SK-N-SH (cell line): Measurements from ENCODE around the gene ARHGEF10L. TPM values are rescaled to one million over a fixed set of nuclear protein-coding genes. Genes with fewer than 3 reads are reported as not detected.

ENCODE experiments used
- CTCF ChIA-PET: fragments of 300-600, 350-600 bp; formaldehyde crosslinking; extraction: SDS; loops from one replicate; lab custom pipeline; 2021; lab: Yijun Ruan, JAX
- POLR2A ChIA-PET: fragments of 350-600 bp; sonication (Branson Sonifier 250); formaldehyde crosslinking; extraction: SDS; loops from one replicate; lab custom pipeline; 2020; ENCODE audit warnings: antibody characterized with exemption, inconsistent platforms; lab: Yijun Ruan, JAX
- DNase-seq: peaks from one replicate; pipeline ENCODE4 v3.0.0; 2012
- H2AFZ ChIP-seq: fragments of 200-600 bp; sonication (generic); 2 replicates; pipeline ENCODE4 v1.8.1; 2016; ENCODE audit warnings: antibody characterized with exemption, mild to moderate bottlenecking, low read depth
- H3F3A ChIP-seq: fragments of 200-600 bp; sonication (generic); replicated peaks from 2 replicates; pipeline ENCODE3; 2016; ENCODE audit warnings: antibody characterized with exemption, mild to moderate bottlenecking; ENCODE audit not compliant: insufficient read depth
- H3K27ac ChIP-seq, 2 experiments: fragments of 200-500 bp in 1 of 2; fragments of 200-600 bp in 1 of 2; sonication (Bioruptor generic) in 1 of 2; sonication (generic), shearing (Covaris generic) in 1 of 2; 2 replicates each; pipeline versions ENCODE4 v1.5.1 to v1.6.1; 2014 to 2016; ENCODE audit warnings: low read depth in 2 of 2, inconsistent platforms in 1 of 2, low read length in 1 of 2, mild to moderate bottlenecking in 1 of 2, mixed read lengths in 1 of 2
- H3K27me3 ChIP-seq: fragments of 200-600 bp; sonication (generic), shearing (Covaris generic); 2 replicates; pipeline ENCODE4 v1.6.1; 2016; ENCODE audit warnings: mixed run types; ENCODE audit not compliant: insufficient read depth
- H3K36me3 ChIP-seq, 2 experiments: fragments of 200-500 bp in 1 of 2; fragments of 200-600 bp in 1 of 2; sonication (Bioruptor generic) in 1 of 2; sonication (generic) in 1 of 2; replicated peaks in 1 of 2; 2 replicates each; pipeline versions ENCODE3 to v1.5.1; 2014 to 2016; ENCODE audit warnings: low read length in 1 of 2, mild to moderate bottlenecking in 1 of 2; ENCODE audit not compliant: insufficient read depth in 2 of 2, control insufficient read depth in 1 of 2
- H3K4me1 ChIP-seq, 2 experiments: fragments of 200-500 bp in 1 of 2; fragments of 200-600 bp in 1 of 2; sonication (Bioruptor generic) in 1 of 2; sonication (generic), shearing (Covaris generic) in 1 of 2; 2 replicates each; pipeline versions ENCODE4 v1.5.1 to v1.6.1; 2014 to 2016; ENCODE audit warnings: low read depth in 1 of 2, low read length in 1 of 2, mixed run types in 1 of 2; ENCODE audit not compliant: insufficient read depth in 2 of 2, control insufficient read depth in 1 of 2
- H3K4me2 ChIP-seq: fragments of 200-600 bp; sonication (generic), shearing (Covaris generic); 2 replicates; pipeline ENCODE4 v1.6.1; 2017; ENCODE audit warnings: mixed run types
- H3K4me3 ChIP-seq, 2 experiments: fragments of 200-500 bp in 1 of 2; fragments of 200-600 bp in 1 of 2; sonication (Bioruptor generic) in 1 of 2; sonication (generic), shearing (Covaris generic) in 1 of 2; 2 replicates each; pipeline versions ENCODE4 v1.5.1 to v1.8.1; 2014 to 2016; ENCODE audit warnings: low read depth in 2 of 2, inconsistent platforms in 1 of 2, low read length in 1 of 2, mild to moderate bottlenecking in 1 of 2, mixed read lengths in 1 of 2, moderate library complexity in 1 of 2
- H3K79me2 ChIP-seq: fragments of 200-600 bp; sonication (generic); 2 replicates; pipeline ENCODE4 v1.8.1; 2017; ENCODE audit warnings: mild to moderate bottlenecking; ENCODE audit not compliant: insufficient read depth
- H3K9ac ChIP-seq: fragments of 200-600 bp; sonication (generic); 2 replicates; pipeline ENCODE4 v1.6.1; 2017; ENCODE audit warnings: mixed run types
- H3K9me2 ChIP-seq: fragments of 200-600 bp; sonication (generic); 2 replicates; pipeline ENCODE4 v1.6.1; 2017; ENCODE audit warnings: mixed run types
- H3K9me3 ChIP-seq: fragments of 200-600 bp; sonication (generic); 2 replicates; pipeline ENCODE4 v1.6.1; 2017; ENCODE audit warnings: mixed run types, mild to moderate bottlenecking, moderate library complexity
- H4K20me1 ChIP-seq: fragments of 200-600 bp; sonication (generic); 2 replicates; pipeline ENCODE4 v1.6.1; 2017; ENCODE audit warnings: mild to moderate bottlenecking, mixed run types; ENCODE audit not compliant: insufficient read depth
- CHD2 ChIP-seq: fragments of 150-350 bp; IDR thresholded peaks from 2 replicates; pipeline ENCODE4 v1.6.1; 2018; ENCODE audit warnings: low read length; ENCODE audit not compliant: partially characterized antibody
- ELF1 ChIP-seq: IDR thresholded peaks from 2 replicates; pipeline ENCODE4 v1.4.0; 2012
- EP300 ChIP-seq, 2 experiments: IDR thresholded peaks; 2 replicates each; pipeline versions ENCODE4 v1.4.0 to v1.6.1; 2012; ENCODE audit warnings: borderline replicate concordance in 1 of 2, low read depth in 1 of 2, low read length in 1 of 2
- FOSL2 ChIP-seq: IDR thresholded peaks from 2 replicates; pipeline ENCODE4 v1.4.0; 2012; ENCODE audit warnings: low read depth, mild to moderate bottlenecking, moderate library complexity, borderline replicate concordance
- FOXM1 ChIP-seq: IDR thresholded peaks from 2 replicates; pipeline ENCODE4 v1.4.0; 2012; ENCODE audit warnings: low read depth, mild to moderate bottlenecking
- GABPA ChIP-seq: IDR thresholded peaks from 2 replicates; pipeline ENCODE4 v1.4.0; 2012; ENCODE audit warnings: low read depth, mild to moderate bottlenecking
- GATA2 ChIP-seq: sonication (generic); formaldehyde crosslinking; IDR thresholded peaks from 2 replicates; pipeline ENCODE4 v1.5.0; 2020; ENCODE audit warnings: mild to moderate bottlenecking, missing genetic modification reagents
- IRF3 ChIP-seq: fragments of 150-350 bp; IDR thresholded peaks from 2 replicates; pipeline ENCODE4 v1.6.1; 2016; ENCODE audit warnings: mild to moderate bottlenecking, low read depth, low read length
- MAX ChIP-seq: IDR thresholded peaks from 2 replicates; pipeline ENCODE4 v1.4.0; 2012; ENCODE audit warnings: low read depth
- MEF2A ChIP-seq: IDR thresholded peaks from 2 replicates; pipeline ENCODE4 v1.4.0; 2012; ENCODE audit warnings: low read depth, borderline replicate concordance
- PBX3 ChIP-seq: IDR thresholded peaks from 2 replicates; pipeline ENCODE4; 2012
- POLR2AphosphoS5 ChIP-seq: IDR thresholded peaks from 2 replicates; pipeline ENCODE4 v1.6.1; 2012; ENCODE audit warnings: low read depth, low read length
- RAD21 ChIP-seq: IDR thresholded peaks from 2 replicates; pipeline ENCODE4 v1.6.1; 2012; ENCODE audit warnings: mild to moderate bottlenecking, low read length
- RFX5 ChIP-seq: IDR thresholded peaks from 2 replicates; pipeline ENCODE4 v1.6.1; 2012; ENCODE audit warnings: mild to moderate bottlenecking, improper control_type of control experiment, low read length
- RXRA ChIP-seq: IDR thresholded peaks from 2 replicates; pipeline ENCODE4 v1.4.0; 2012; ENCODE audit warnings: low read depth, mild to moderate bottlenecking, borderline replicate concordance
- SIN3A ChIP-seq: IDR thresholded peaks from 2 replicates; pipeline ENCODE4 v1.6.1; 2012; ENCODE audit warnings: low read depth, mild to moderate bottlenecking, low read length, moderate library complexity, borderline replicate concordance
- TCF12 ChIP-seq: IDR thresholded peaks from 2 replicates; pipeline ENCODE4 v1.4.0; 2012
- USF2 ChIP-seq: fragments of 150-350 bp; IDR thresholded peaks from 2 replicates; pipeline ENCODE4 v1.6.1; 2017; ENCODE audit warnings: antibody characterized with exemption, low read length, low read depth, borderline replicate concordance
- YY1 ChIP-seq: IDR thresholded peaks from 2 replicates; pipeline ENCODE4 v1.4.0; 2012; ENCODE audit warnings: low read depth, mild to moderate bottlenecking
- ZBTB33 ChIP-seq: IDR thresholded peaks from 2 replicates; pipeline ENCODE4 v1.4.0; 2012; ENCODE audit warnings: low read depth, borderline replicate concordance
- WGBS: methylation state at CpG from one replicate; pipeline ENCODE4 v1.1.6; 2017; ENCODE audit warnings: low lambda C conversion rate; 5-methylcytosine and 5-hydroxymethylcytosine counted together
- polyA plus RNA-seq, 3 experiments: library from polyadenylated mRNA; depleted of rRNA; stranded (reverse); fragments of >200 nt; gene quantifications; 2 replicates each; pipeline ENCODE4 v1.2.3, GENCODE V29; 2012

ARHGEF10L gene
- polyA plus RNA-seq, 1 of the 3 experiments (the other 2 are of a cell fraction): 12.5 TPM

GRCh38 chr1:17620448-17620847, 81.0 kb downstream of the ARHGEF10L start:
- no peaks in the 10 kb centered on the region for H3F3A ChIP-seq
- DNase-seq: no peak
- no peak overlapping the region for H3K9ac ChIP-seq
- H3K27ac ChIP-seq: no peak overlapping the region
- H3K4me2 ChIP-seq: no peak overlapping the region
- TF ChIP-seq RAD21 (no peak), RXRA (no peak), PBX3 (no peak), TCF12 (no peak), MAX (no peak), POLR2AphosphoS5 (no peak), GATA2 (CRISPR knock-in tag) (no peak), YY1 (no peak), CHD2 (no peak), RFX5 (no peak), ELF1 (no peak), GABPA (no peak), SIN3A (no peak), MEF2A (no peak)
- H4K20me1 ChIP-seq: peaks cover 10% of the 10 kb centered on the region; the same call in 1 of the 2 replicates
- peaks cover 5 to 27% of the 10 kb centered on the region in 2 experiments; a peak in 3 of 4 replicates for H3K4me1 ChIP-seq
- CTCF ChIA-PET: interaction anchor here (38.1 kb wide), 1 partner anchor 117 kb away, joined by 707 read pairs; no protein-coding TSS in a partner anchor
- no peaks in the 10 kb centered on the region for H3K9me2 ChIP-seq
- no peaks in the 10 kb centered on the region for H3K9me3 ChIP-seq
- no peak overlapping the region for H2AFZ ChIP-seq
- POLR2A ChIA-PET: no interaction called here
- peaks cover 0 to 13% of the 10 kb centered on the region in 2 experiments for H3K36me3 ChIP-seq
- WGBS: 93% methylated on average over 5 of the region's 5 CpGs
- H3K27me3 ChIP-seq: no peaks in the 10 kb centered on the region
- H3K79me2 ChIP-seq: no peaks in the 10 kb centered on the region
- no peak overlapping the region for H3K4me3 ChIP-seq

- no peaks in the 10 kb centered on the region for H3K9me3 ChIP-seq
- no peak overlapping the region for H3K27ac ChIP-seq
- H3K9ac ChIP-seq: no peak overlapping the region
- H3F3A ChIP-seq: no peaks in the 10 kb centered on the region
- no peaks in the 10 kb centered on the region for H3K79me2 ChIP-seq
- H4K20me1 ChIP-seq: peaks cover 10% of the 10 kb centered on the region; the same call in 1 of the 2 replicates
- no peak overlapping the region for H3K4me2 ChIP-seq
- peaks cover 4 to 18% of the 10 kb centered on the region in 2 experiments for H3K36me3 ChIP-seq
- WGBS: 93% methylated on average over 6 of the region's 10 CpGs
- no peak for DNase-seq
- H3K27me3 ChIP-seq: no peaks in the 10 kb centered on the region
- no peaks in the 10 kb centered on the region for H3K9me2 ChIP-seq
- CTCF ChIA-PET: interaction anchor here (0.8 to 38.1 kb wide), 3 partner anchors 12 to 118 kb away, joined by 3 to 707 read pairs (median 4); no protein-coding TSS in a partner anchor
- no peak overlapping the region for H2AFZ ChIP-seq
- H3K4me1 ChIP-seq: peaks cover 5 to 27% of the 10 kb centered on the region in 2 experiments; a peak in 3 of 4 replicates
- H3K4me3 ChIP-seq: no peak overlapping the region
- POLR2A ChIA-PET: no interaction called here
- TF ChIP-seq RFX5: no peak
- TF ChIP-seq MAX: no peak
- no peak for TF ChIP-seq RXRA
- TF ChIP-seq GATA2 (CRISPR knock-in tag): no peak
- TF ChIP-seq IRF3: no peak
- no peak for TF ChIP-seq RAD21
- TF ChIP-seq ZBTB33: no peak
- no peak for TF ChIP-seq GABPA
- TF ChIP-seq MEF2A: no peak
- no peak for TF ChIP-seq YY1
- no peak for TF ChIP-seq USF2
- no peak for TF ChIP-seq FOXM1
- no peak for TF ChIP-seq EP300 (IDR thresholded peaks at IDR 0.05; ENCODE audit: borderline replicate concordance in 1 of 2, low read depth in 1 of 2, low read length in 1 of 2)
- TF ChIP-seq FOSL2: no peak
- TF ChIP-seq POLR2AphosphoS5: no peak
Measured at GRCh38 chr1:17621691-17622090, 82.2 kb downstream of the ARHGEF10L start.
